ENCODE results near the gene SURF6.
"Not testable (repeated sequence)": the region's sequence is repeated elsewhere in the genome, so short reads cannot be mapped to it uniquely, and the experiment has no call there.

Gene SURF6

DNA sequence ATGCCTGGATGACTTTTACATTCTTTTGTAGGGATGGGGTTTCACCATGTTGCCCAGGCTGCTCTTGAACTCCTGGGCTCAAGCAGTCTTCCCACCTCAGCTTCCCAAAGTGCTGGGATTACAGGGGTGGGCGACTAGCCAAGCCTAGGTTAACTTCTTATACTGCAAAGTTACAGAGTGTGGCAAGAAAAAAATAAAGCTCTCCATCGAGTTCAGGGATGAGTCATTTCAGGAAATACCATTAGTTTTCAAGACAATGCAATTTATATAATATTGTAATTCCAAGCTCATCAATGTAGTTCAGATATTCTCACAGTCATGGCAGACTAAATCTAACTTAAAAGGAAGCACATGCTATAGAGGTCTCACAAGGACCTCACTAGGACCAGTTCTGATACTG lies 49.5 kb downstream of the SURF6 start:
- Histone ChIP-seq H3K4me3 (ENCODE audit: insufficient read depth, low read depth, low read length) (no peak overlapping the region), H3K27me3 (ENCODE audit: control insufficient read depth, insufficient read depth, low read length, poor library complexity, severe bottlenecking) (no peaks in the 10 kb centered on the region), H3K9me3 (ENCODE audit: control insufficient read depth, low read length) (peaks cover 8% of the 10 kb centered on the region), H3K4me1 (ENCODE audit: control insufficient read depth, insufficient read depth, low read length) (no peaks in the 10 kb centered on the region), H3K27ac (ENCODE audit: insufficient read depth, low read depth, low read length, poor library complexity, severe bottlenecking) (no peak overlapping the region), H3K36me3 (ENCODE audit: control insufficient read depth, insufficient read depth, low read length) (no peaks in the 10 kb centered on the region)
- WGBS, 2 experiments = 58 to 62% methylated on average over 1 to 2 of the region's 2 CpGs

DNA sequence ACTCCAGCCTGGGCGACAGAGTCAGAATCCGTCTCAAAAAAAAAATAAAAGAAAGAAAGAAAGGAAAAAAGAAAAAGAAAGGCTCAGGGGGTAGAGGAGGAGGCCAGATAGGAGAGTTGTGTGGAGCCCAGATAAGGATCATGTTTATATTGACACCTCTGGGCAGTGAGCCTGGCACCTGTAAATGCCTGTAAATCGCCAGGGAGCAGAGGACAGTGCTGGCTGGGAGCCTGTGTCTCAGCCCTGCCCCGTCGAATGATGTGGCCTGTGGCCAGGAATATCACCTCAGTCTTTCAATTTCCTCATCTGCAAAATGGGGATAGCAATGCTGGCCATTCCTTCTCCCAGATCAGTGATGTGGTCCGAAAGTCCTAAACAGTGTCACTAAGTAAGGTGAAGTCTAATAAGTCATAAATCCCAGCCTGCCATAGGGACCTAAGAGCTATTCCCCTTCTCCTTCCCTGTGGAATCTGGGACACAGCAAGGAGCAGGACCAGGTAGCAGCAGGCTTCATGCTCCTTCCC lies 50.7 kb downstream of the SURF6 start:
- H3K4me3 ChIP-seq (ENCODE audit: insufficient read depth, low read depth, low read length) = no peak overlapping the region
- H3K27me3 ChIP-seq (ENCODE audit: control insufficient read depth, insufficient read depth, low read length, poor library complexity, severe bottlenecking) = no peaks in the 10 kb centered on the region
- WGBS, 2 experiments = 75 to 82% methylated on average over 6 of the region's 6 CpGs
- H3K9me3 ChIP-seq (ENCODE audit: control insufficient read depth, low read length) = peaks cover 3% of the 10 kb centered on the region
- H3K4me1 ChIP-seq (ENCODE audit: control insufficient read depth, insufficient read depth, low read length) = no peaks in the 10 kb centered on the region
- no peak overlapping the region for H3K27ac ChIP-seq (ENCODE audit: insufficient read depth, low read depth, low read length, poor library complexity, severe bottlenecking)
- no peaks in the 10 kb centered on the region for H3K36me3 ChIP-seq (ENCODE audit: control insufficient read depth, insufficient read depth, low read length)

DNA sequence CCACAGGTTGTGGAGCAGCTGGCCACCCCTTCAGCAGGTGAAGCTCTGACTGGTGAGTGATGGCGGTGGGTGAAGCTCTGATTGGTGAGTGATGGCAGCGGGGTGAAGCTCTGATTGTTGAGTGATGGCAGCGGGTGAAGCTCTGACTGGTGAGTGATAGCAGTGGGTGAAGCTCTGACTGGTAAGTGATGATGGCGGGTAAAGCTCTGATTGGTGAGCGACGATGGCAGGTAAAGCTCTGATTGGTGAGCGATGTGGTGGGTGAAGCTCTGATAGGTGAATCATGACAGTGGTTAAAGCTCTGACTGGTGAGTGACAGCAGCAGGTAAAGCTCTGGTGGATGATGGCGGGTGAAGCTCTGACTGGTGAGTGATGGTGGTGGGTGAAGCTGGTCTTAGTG lies 51.6 kb downstream of the SURF6 start:
- no peaks in the 10 kb centered on the region for H3K36me3 ChIP-seq (ENCODE audit: control insufficient read depth, insufficient read depth, low read length)
- H3K4me1 ChIP-seq (ENCODE audit: control insufficient read depth, insufficient read depth, low read length) = no peaks in the 10 kb centered on the region
- 88% methylated on average over 8 of the region's 8 CpGs for WGBS, 2 experiments
- no peaks in the 10 kb centered on the region for H3K27me3 ChIP-seq (ENCODE audit: control insufficient read depth, insufficient read depth, low read length, poor library complexity, severe bottlenecking)
- H3K27ac ChIP-seq (ENCODE audit: insufficient read depth, low read depth, low read length, poor library complexity, severe bottlenecking) = no peak overlapping the region
- peaks cover 3% of the 10 kb centered on the region for H3K9me3 ChIP-seq (ENCODE audit: control insufficient read depth, low read length)
- H3K4me3 ChIP-seq (ENCODE audit: insufficient read depth, low read depth, low read length) = no peak overlapping the region

DNA sequence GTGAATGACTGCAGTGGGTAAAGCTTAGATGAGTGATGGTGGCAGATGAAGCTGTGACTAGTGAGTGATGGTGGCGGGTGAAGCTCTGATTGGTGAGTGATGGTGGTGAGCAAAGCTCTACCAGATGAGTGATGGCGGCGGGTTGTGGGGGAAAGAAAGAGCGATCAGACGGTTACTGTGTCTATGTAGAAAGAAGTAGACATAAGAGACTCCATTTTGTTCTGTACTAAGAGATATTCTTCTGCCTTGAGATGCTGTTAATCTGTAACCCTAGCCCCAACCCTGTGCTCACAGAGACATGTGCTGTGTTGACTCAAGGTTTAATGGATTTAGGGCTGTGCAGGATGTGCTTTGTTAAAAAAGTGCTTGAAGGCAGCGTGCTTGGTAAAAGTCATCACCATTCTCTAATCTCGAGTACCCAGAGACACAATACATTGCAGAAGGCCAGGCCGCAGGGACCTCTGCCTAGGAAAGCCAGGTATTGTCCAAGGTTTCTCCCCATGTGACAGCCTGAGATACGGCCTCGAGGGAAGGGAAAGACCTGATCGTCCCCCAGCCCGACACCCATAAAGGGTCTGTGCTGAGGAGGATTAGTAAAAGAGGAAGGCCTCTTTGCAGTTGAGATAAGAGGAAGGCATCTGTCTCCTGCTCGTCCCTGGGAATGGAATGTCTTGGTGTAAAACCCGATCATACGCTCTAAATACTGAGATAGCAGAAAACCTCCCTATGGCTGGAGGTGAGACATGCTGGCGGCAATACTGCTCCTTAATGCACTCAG lies 52.5 kb downstream of the SURF6 start:
- H3K4me3 ChIP-seq (ENCODE audit: insufficient read depth, low read depth, low read length); H3K4me1 ChIP-seq (ENCODE audit: control insufficient read depth, insufficient read depth, low read length); H3K27me3 ChIP-seq (ENCODE audit: control insufficient read depth, insufficient read depth, low read length, poor library complexity, severe bottlenecking); H3K36me3 ChIP-seq (ENCODE audit: control insufficient read depth, insufficient read depth, low read length); H3K27ac ChIP-seq (ENCODE audit: insufficient read depth, low read depth, low read length, poor library complexity, severe bottlenecking); H3K9me3 ChIP-seq (ENCODE audit: control insufficient read depth, low read length): not testable (repeated sequence)
- 90 to 93% methylated on average over 16 of the region's 16 CpGs for WGBS, 2 experiments

DNA sequence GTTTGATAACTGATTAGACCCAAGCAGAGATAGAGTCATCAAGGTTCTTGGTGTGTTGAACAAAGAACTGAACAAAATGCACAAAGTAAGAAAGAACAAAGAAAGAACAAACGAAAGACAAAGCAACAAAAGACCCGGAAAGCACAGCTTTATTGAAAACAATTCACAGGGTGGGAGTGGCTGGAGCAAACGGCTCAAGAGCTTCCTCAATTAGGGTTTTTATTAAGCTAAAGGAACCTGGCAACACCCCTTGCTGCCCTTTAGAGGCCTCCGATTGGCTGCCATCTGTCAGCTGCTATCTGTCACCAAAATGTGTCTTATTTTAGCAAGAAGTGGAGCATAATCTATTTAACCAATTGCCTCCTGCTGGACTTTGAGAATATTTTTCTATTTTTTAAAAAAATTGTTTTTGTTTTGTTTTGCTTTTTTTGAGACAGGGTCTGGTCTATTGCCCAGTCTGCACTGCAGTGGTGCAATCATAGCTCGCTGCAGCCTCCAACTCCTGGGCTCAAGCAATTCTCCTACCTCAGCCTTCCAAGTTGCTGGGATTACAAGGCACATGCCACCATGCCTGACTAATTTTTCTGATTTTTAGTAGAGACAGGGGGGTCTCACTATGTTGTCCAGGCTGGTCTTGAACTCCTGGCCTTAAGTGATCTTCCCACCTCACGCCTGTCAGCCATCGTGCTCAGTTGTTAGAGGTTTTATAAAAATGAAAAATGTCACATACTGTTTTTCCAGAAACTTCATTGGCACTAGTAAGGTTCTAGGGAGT lies 53.3 kb downstream of the SURF6 start:
- Histone ChIP-seq H3K4me1 (ENCODE audit: control insufficient read depth, insufficient read depth, low read length) (no peaks in the 10 kb centered on the region), H3K27ac (ENCODE audit: insufficient read depth, low read depth, low read length, poor library complexity, severe bottlenecking) (no peak overlapping the region), H3K9me3 (ENCODE audit: control insufficient read depth, low read length) (peaks cover 3% of the 10 kb centered on the region), H3K36me3 (ENCODE audit: control insufficient read depth, insufficient read depth, low read length) (no peaks in the 10 kb centered on the region), H3K4me3 (ENCODE audit: insufficient read depth, low read depth, low read length) (no peak overlapping the region), H3K27me3 (ENCODE audit: control insufficient read depth, insufficient read depth, low read length, poor library complexity, severe bottlenecking) (peaks cover 8% of the 10 kb centered on the region)
- 79 to 84% methylated on average over 7 of the region's 7 CpGs for WGBS, 2 experiments

DNA sequence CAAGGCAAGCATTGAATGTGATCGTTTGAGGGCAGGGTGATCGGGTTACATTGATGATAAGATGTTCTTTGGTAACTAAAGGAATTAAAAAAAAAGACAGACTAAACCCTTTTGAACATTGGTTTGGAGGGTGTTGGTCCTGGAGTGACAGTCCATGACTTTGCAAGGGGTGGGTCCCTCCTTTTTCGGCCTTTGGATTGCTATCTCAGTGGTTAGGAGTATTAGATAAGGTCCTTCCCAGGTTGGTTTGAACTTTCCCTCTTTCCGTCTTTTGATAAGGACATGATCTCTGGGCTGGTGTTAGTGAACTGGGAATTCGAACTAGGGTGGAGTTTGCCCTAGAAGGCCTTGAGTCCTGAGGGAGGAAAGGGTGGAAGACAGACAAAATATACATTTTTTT lies 55.6 kb downstream of the SURF6 start:
- no peaks in the 10 kb centered on the region for H3K36me3 ChIP-seq (ENCODE audit: control insufficient read depth, insufficient read depth, low read length)
- WGBS, 2 experiments = 84 to 85% methylated on average over 5 of the region's 5 CpGs
- H3K4me3 ChIP-seq (ENCODE audit: insufficient read depth, low read depth, low read length) = no peak overlapping the region
- H3K9me3 ChIP-seq (ENCODE audit: control insufficient read depth, low read length) = no peaks in the 10 kb centered on the region
- H3K27me3 ChIP-seq (ENCODE audit: control insufficient read depth, insufficient read depth, low read length, poor library complexity, severe bottlenecking) = peaks cover 30% of the 10 kb centered on the region
- peaks cover 6% of the 10 kb centered on the region for H3K4me1 ChIP-seq (ENCODE audit: control insufficient read depth, insufficient read depth, low read length)
- H3K27ac ChIP-seq (ENCODE audit: insufficient read depth, low read depth, low read length, poor library complexity, severe bottlenecking) = no peak overlapping the region
